ENCODE results near the gene PLEKHD1. TPM values are rescaled to one million over a fixed set of nuclear protein-coding genes. Genes with fewer than 3 reads are reported as not detected.

Gene PLEKHD1
- total and polyA plus RNA-seq, 2 donors (not counting 1 experiment from before 2014, with no cell fraction given) = 0.12 TPM

GRCh38 chr14:69480136-69480535 lies 4.4 kb upstream of the PLEKHD1 start:
- H3K9me3 Mint-ChIP-seq (ENCODE audit: insufficient read depth) = no peaks in the 10 kb centered on the region
- H3K27me3 ChIP-seq (replicated peaks in 1 of 4; ENCODE audit: control extremely low read depth in 1 of 4, control insufficient read depth in 3 of 4, insufficient read depth in 4 of 4, low read length in 3 of 4) = peaks cover 0 to 25% (median 5%) of the 10 kb centered on the region in 4 experiments
- TF ChIP-seq EZH2 (IDR thresholded peaks at IDR 0.05; ENCODE audit: borderline replicate concordance, insufficient read depth, low read depth, low read length, poor library complexity, severe bottlenecking) (no peak), CTCF (IDR thresholded peaks at IDR 0.05) (no peak)
- no peak for ATAC-seq (ENCODE audit: low read depth)
- H3K4me2 ChIP-seq (replicated peaks; ENCODE audit: low read depth, low read length, poor library complexity, severe bottlenecking) = no peak overlapping the region
- H3K9me3 ChIP-seq (ENCODE audit: control extremely low read depth in 1 of 3, control insufficient read depth in 2 of 3, insufficient read depth in 1 of 3, low read length in 2 of 3) = peaks cover 0 to 3% (median 0%) of the 10 kb centered on the region in 3 donors
- no peaks in the 10 kb centered on the region for H3K36me3 ChIP-seq (replicated peaks in 1 of 2; ENCODE audit: control extremely low read depth in 1 of 2, control insufficient read depth in 1 of 2, extremely low read depth in 1 of 2, insufficient read depth in 2 of 2, low read length in 1 of 2)
- H3K27me3 Mint-ChIP-seq = peaks cover 35% of the 10 kb centered on the region
- peaks cover 11 to 15% of the 10 kb centered on the region in 2 donors for H3K4me1 ChIP-seq (ENCODE audit: control insufficient read depth in 2 of 2, insufficient read depth in 2 of 2, low read length in 2 of 2)
- H3K4me1 Mint-ChIP-seq = peaks cover 19% of the 10 kb centered on the region
- ChIA-PET POLR2A (interaction anchor here (0.5 kb wide), 1 partner anchor 175 kb away, joined by 3 read pairs; no protein-coding TSS in a partner anchor), CTCF (interaction anchor here (0.8 to 0.9 kb wide), 2 partner anchors 15 to 238 kb away, joined by 3 to 4 read pairs; no protein-coding TSS in a partner anchor)
- no peak overlapping the region for H2AFZ ChIP-seq (ENCODE audit: insufficient read depth, low read depth, low read length, poor library complexity, severe bottlenecking)
- no peak overlapping the region for H3K27ac Mint-ChIP-seq
- DNase-seq = no peak
- H3K4me3 Mint-ChIP-seq = no peak overlapping the region
- no peak overlapping the region for H3K27ac ChIP-seq (ENCODE audit: low read length in 2 of 2)
- WGBS (ENCODE audit: insufficient coverage) = 94% methylated on average over 5 of the region's 5 CpGs
- intact Hi-C loops (cut with micrococcal nuclease) = no loop called here
- no peaks in the 10 kb centered on the region for H3K79me2 ChIP-seq (ENCODE audit: control insufficient read depth, insufficient read depth, low read length)
- no peaks in the 10 kb centered on the region for H4K20me1 ChIP-seq (ENCODE audit: control insufficient read depth, insufficient read depth, low read length, poor library complexity, severe bottlenecking)
- no peak overlapping the region for H3K9ac ChIP-seq (ENCODE audit: low read length)
- H3K4me3 ChIP-seq (ENCODE audit: control extremely low read depth in 1 of 5, extremely low read depth in 1 of 5, insufficient read depth in 1 of 5, low read depth in 2 of 5, low read length in 4 of 5) = no peak overlapping the region

- H2AFZ ChIP-seq (ENCODE audit: insufficient read depth, low read depth, low read length, poor library complexity, severe bottlenecking) = no peak overlapping the region
- H3K4me1 Mint-ChIP-seq = peaks cover 23% of the 10 kb centered on the region
- H3K36me3 ChIP-seq (replicated peaks in 1 of 2; ENCODE audit: control extremely low read depth in 1 of 2, control insufficient read depth in 1 of 2, extremely low read depth in 1 of 2, insufficient read depth in 2 of 2, low read length in 1 of 2) = no peaks in the 10 kb centered on the region
- H3K27me3 ChIP-seq (replicated peaks in 1 of 4; ENCODE audit: control extremely low read depth in 1 of 4, control insufficient read depth in 3 of 4, insufficient read depth in 4 of 4, low read length in 3 of 4) = peaks cover 0 to 40% (median 17%) of the 10 kb centered on the region in 4 experiments
- peaks cover 41% of the 10 kb centered on the region for H3K27me3 Mint-ChIP-seq
- no peaks in the 10 kb centered on the region for H3K79me2 ChIP-seq (ENCODE audit: control insufficient read depth, insufficient read depth, low read length)
- H3K4me3 Mint-ChIP-seq = no peak overlapping the region
- H3K4me2 ChIP-seq (replicated peaks; ENCODE audit: low read depth, low read length, poor library complexity, severe bottlenecking) = no peak overlapping the region
- peaks cover 11 to 16% of the 10 kb centered on the region in 2 donors for H3K4me1 ChIP-seq (ENCODE audit: control insufficient read depth in 2 of 2, insufficient read depth in 2 of 2, low read length in 2 of 2)
- H3K4me3 ChIP-seq (ENCODE audit: control extremely low read depth in 1 of 5, extremely low read depth in 1 of 5, insufficient read depth in 1 of 5, low read depth in 2 of 5, low read length in 4 of 5) = no peak overlapping the region
- DNase-seq = peak; percentile 13
- H3K9me3 ChIP-seq (ENCODE audit: control extremely low read depth in 1 of 3, control insufficient read depth in 2 of 3, insufficient read depth in 1 of 3, low read length in 2 of 3) = no peaks in the 10 kb centered on the region
- ChIA-PET POLR2A (interaction anchor here (0.5 to 0.6 kb wide), 2 partner anchors 17 to 162 kb away, joined by 3 read pairs; no protein-coding TSS in a partner anchor), CTCF (interaction anchor here (1.3 kb wide), 1 partner anchor 22 kb away, joined by 3 read pairs; no protein-coding TSS in a partner anchor)
- no peaks in the 10 kb centered on the region for H3K9me3 Mint-ChIP-seq (ENCODE audit: insufficient read depth)
- WGBS (ENCODE audit: insufficient coverage) = 3% methylated on average over 3 of the region's 5 CpGs
- peak; percentile 45 for ATAC-seq (ENCODE audit: low read depth)
- H4K20me1 ChIP-seq (ENCODE audit: control insufficient read depth, insufficient read depth, low read length, poor library complexity, severe bottlenecking) = no peaks in the 10 kb centered on the region
- no peak overlapping the region for H3K9ac ChIP-seq (ENCODE audit: low read length)
- intact Hi-C loops (cut with micrococcal nuclease) = no loop called here
- H3K27ac Mint-ChIP-seq = no peak overlapping the region
- no peak overlapping the region for H3K27ac ChIP-seq (ENCODE audit: low read length in 2 of 2)
- TF ChIP-seq CTCF (IDR thresholded peaks at IDR 0.05) (no peak), EZH2 (IDR thresholded peaks at IDR 0.05; ENCODE audit: borderline replicate concordance, insufficient read depth, low read depth, low read length, poor library complexity, severe bottlenecking) (no peak)
Observed at GRCh38 chr14:69481815-69482568, 2.5 kb upstream of the PLEKHD1 start.

Measured in B cell (primary cell).